Esophagus muscularis mucosa (tissue), 4 donors: ENCODE data around the gene GRIK1.

ENCODE experiments used
- EP300 ChIP-seq: sonication (generic); formaldehyde crosslinking; IDR thresholded peaks from one replicate; pipeline ENCODE4 v1.6.1; 2017; ENCODE audit warnings: antibody characterized with exemption
- POLR2A ChIP-seq: fragments of 450-650 bp; IDR thresholded peaks from one replicate; pipeline ENCODE4 v1.6.1; 2017; ENCODE audit warnings: antibody characterized with exemption, moderate library complexity, mild to moderate bottlenecking, low read depth
- POLR2AphosphoS5 ChIP-seq, 2 donors: sonication (generic); formaldehyde crosslinking; IDR thresholded peaks; one replicate each; pipeline ENCODE4 v1.6.1; 2017; ENCODE audit warnings: antibody characterized with exemption in 2 of 2
- TF ChIP-seq, protein P1 (sequence below), 3 experiments: fragments of 200-600 bp in 2 of 3; fragments of 450-650 bp in 1 of 3; sonication (generic) in 2 of 3; IDR thresholded peaks; one replicate each; pipeline ENCODE4 v1.5.1; 2017 to 2019; ENCODE audit warnings: antibody characterized with exemption in 3 of 3, mild to moderate bottlenecking in 2 of 3, moderate library complexity in 1 of 3

DNA sequence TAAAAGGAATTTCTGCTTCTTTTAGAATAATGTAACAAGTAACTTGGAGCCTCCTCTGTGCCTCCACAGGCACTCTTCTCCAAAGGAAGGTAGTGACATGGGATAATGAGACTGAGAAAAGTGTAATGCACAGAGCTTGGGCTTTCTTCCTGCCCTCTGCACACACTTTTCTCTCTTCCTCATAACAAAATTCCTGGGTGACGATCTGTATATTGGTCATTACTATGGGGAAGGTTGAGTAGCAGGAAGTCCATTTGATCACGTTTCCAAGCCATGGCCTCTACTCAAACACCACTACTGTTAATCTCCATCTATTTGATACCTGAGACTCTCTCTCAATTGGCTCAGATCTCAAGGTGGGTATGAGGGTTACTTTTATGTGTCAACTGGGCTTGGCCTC lies 113.9 kb downstream of the GRIK1 start:
- TF ChIP-seq, protein P1, sequence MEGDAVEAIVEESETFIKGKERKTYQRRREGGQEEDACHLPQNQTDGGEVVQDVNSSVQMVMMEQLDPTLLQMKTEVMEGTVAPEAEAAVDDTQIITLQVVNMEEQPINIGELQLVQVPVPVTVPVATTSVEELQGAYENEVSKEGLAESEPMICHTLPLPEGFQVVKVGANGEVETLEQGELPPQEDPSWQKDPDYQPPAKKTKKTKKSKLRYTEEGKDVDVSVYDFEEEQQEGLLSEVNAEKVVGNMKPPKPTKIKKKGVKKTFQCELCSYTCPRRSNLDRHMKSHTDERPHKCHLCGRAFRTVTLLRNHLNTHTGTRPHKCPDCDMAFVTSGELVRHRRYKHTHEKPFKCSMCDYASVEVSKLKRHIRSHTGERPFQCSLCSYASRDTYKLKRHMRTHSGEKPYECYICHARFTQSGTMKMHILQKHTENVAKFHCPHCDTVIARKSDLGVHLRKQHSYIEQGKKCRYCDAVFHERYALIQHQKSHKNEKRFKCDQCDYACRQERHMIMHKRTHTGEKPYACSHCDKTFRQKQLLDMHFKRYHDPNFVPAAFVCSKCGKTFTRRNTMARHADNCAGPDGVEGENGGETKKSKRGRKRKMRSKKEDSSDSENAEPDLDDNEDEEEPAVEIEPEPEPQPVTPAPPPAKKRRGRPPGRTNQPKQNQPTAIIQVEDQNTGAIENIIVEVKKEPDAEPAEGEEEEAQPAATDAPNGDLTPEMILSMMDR (IDR thresholded peaks at IDR 0.05): no peak
- TF ChIP-seq POLR2A (no peak), POLR2AphosphoS5 (IDR thresholded peaks at IDR 0.05) (no peak), EP300 (no peak)
